Skeletal muscle cell (primary cell): ENCODE measurements around the gene PILRB.
"Not testable (repeated sequence)": the region's sequence is repeated elsewhere in the genome, so short reads cannot be mapped to it uniquely, and the experiment has no call there.

Source experiments
- DNase-seq: peaks from one replicate; pipeline ENCODE4 v3.0.0-alpha.2; 2010; ENCODE audit warnings: low read depth
- H3K4me3 ChIP-seq: 2 replicates; pipeline ENCODE4 v1.5.1; 2011; ENCODE audit warnings: low read depth, mild to moderate bottlenecking, control low read depth, low read length, moderate library complexity

The PILRB gene

GRCh38 chr7:100372694-100373093 lies 14.8 kb downstream of the PILRB start:
- no peak for DNase-seq
- H3K4me3 ChIP-seq: no peak overlapping the region

- no peak within 1 kb of the TSS for H3K4me3 ChIP-seq
- no peak for DNase-seq
These were observed 15.4 kb downstream of the PILRB start, which contains the start of gene PILRA for GRCh38 chr7:100373261-100373831. PILRA (plus strand) TSS chr7:100373487; CDS start chr7:100373657, 170 bp downstream.

GRCh38 chr7:100373870-100374598 lies 16.1 kb downstream of the PILRB start:
- H3K4me3 ChIP-seq, DNase-seq: not testable (repeated sequence)

GRCh38 chr7:100374601-100375000 lies 16.7 kb downstream of the PILRB start:
- H3K4me3 ChIP-seq: no peak overlapping the region
- no peak for DNase-seq

- H3K4me3 ChIP-seq: no peak overlapping the region
- DNase-seq: no peak
These were observed 18.1 kb downstream of the PILRB start for GRCh38 chr7:100376066-100376465.

- no peak overlapping the region for H3K4me3 ChIP-seq
- DNase-seq: no peak
These were observed 20.3 kb downstream of the PILRB start for GRCh38 chr7:100378114-100378755.

- DNase-seq: no peak
- no peak overlapping the region for H3K4me3 ChIP-seq
These were observed 22.3 kb downstream of the PILRB start for GRCh38 chr7:100380196-100380595.

- H3K4me3 ChIP-seq, DNase-seq: not testable (repeated sequence)
These were observed 23.8 kb downstream of the PILRB start for GRCh38 chr7:100381531-100382233.

GRCh38 chr7:100382234-100382853 lies 24.4 kb downstream of the PILRB start:
- H3K4me3 ChIP-seq, DNase-seq: not testable (repeated sequence)

- no peak for DNase-seq
- no peak overlapping the region for H3K4me3 ChIP-seq
These were observed 26.8 kb downstream of the PILRB start for GRCh38 chr7:100384628-100385294.

GRCh38 chr7:100386940-100387339 lies 29.0 kb downstream of the PILRB start:
- DNase-seq: no peak

GRCh38 chr7:100387695-100388094 lies 29.8 kb downstream of the PILRB start:
- DNase-seq: no peak
- H3K4me3 ChIP-seq: no peak overlapping the region

More at GRCh38 chr7:100386940-100387339, 29.0 kb downstream of the PILRB start:
- no peak overlapping the region for H3K4me3 ChIP-seq

GRCh38 chr7:100389437-100390088 lies 31.6 kb downstream of the PILRB start:
- no peak overlapping the region for H3K4me3 ChIP-seq
- DNase-seq: no peak

- H3K4me3 ChIP-seq: no peak overlapping the region
- no peak for DNase-seq
These were observed 32.5 kb downstream of the PILRB start for GRCh38 chr7:100390286-100391009.

- H3K4me3 ChIP-seq: no peak overlapping the region
- DNase-seq: no peak
These were observed 35.5 kb downstream of the PILRB start for GRCh38 chr7:100393233-100393905.

GRCh38 chr7:100394077-100394476 lies 36.2 kb downstream of the PILRB start:
- no peak for DNase-seq
- no peak overlapping the region for H3K4me3 ChIP-seq

GRCh38 chr7:100396421-100396982 lies 38.6 kb downstream of the PILRB start:
- no peak for DNase-seq
- no peak overlapping the region for H3K4me3 ChIP-seq
